NOMO-1 treated with DMSO at 0.1 percent for 48 hours (cell line): ENCODE data around the gene VASH1.
A peak's percentile ranks its signal among the peaks of the same experiment; 100 is the strongest.

Experiments
- DNase-seq: peaks from one replicate; lab custom pipeline; 2025; ENCODE audit not compliant: unreplicated experiment; lab: John Stamatoyannopoulos, UW

The VASH1 gene

GRCh38 chr14:76827696-76828296 is 66.5 kb downstream of the VASH1 start:
- no peak for DNase-seq

- DNase-seq = no peak
Measured at GRCh38 chr14:76828339-76829012, 67.2 kb downstream of the VASH1 start.

GRCh38 chr14:76829013-76829365 is 67.7 kb downstream of the VASH1 start:
- no peak for DNase-seq

- DNase-seq = no peak
Measured at GRCh38 chr14:76829650-76830421, 68.6 kb downstream of the VASH1 start.

GRCh38 chr14:76830556-76830955 is 69.3 kb downstream of the VASH1 start:
- DNase-seq = no peak

- DNase-seq = peak; percentile 8
Measured at GRCh38 chr14:76832503-76832988, 71.3 kb downstream of the VASH1 start.
